Measurements from ENCODE around the gene SPDYA.
A peak's percentile ranks its signal among the peaks of the same experiment; 100 is the strongest.

SPDYA gene

DNA sequence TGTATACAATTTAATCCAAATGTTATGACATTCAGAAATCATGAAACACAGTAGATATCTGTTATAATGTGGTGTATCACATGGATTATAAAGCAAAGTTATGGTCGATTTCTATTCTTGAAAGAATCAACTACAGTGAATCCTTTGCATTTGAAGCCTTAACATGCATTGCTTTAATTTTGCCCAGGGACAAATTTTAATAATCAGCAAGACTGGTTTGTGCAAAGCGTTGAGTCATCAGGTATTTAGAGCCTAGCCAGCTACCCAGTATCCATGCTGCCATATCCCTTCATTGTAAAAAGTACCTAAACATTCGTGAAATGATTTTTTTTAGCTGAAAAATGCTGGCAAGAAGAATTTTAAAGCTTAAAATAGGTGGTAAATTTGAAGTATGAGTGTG is 8.9 kb upstream of the SPDYA start:
- Mint-ChIP-seq H3K27me3 (no peaks in the 10 kb centered on the region), H3K4me3 (no peak overlapping the region), H3K36me3 (ENCODE audit: low read depth) (peaks cover 50% of the 10 kb centered on the region), H3K9me3 (no peaks in the 10 kb centered on the region), H3K27ac (no peak overlapping the region), H3K4me1 (peaks cover 5% of the 10 kb centered on the region)
- no peak for ATAC-seq
- DNase-seq = no peak

GRCh38 chr2:28802975-28803429 is 7.6 kb upstream of the SPDYA start:
- no peak for ATAC-seq
- Mint-ChIP-seq H3K9me3 (no peaks in the 10 kb centered on the region), H3K27ac (no peak overlapping the region), H3K4me3 (no peak overlapping the region), H3K27me3 (no peaks in the 10 kb centered on the region), H3K4me1 (no peaks in the 10 kb centered on the region), H3K36me3 (ENCODE audit: low read depth) (peaks cover 40% of the 10 kb centered on the region)
- DNase-seq = no peak

DNA sequence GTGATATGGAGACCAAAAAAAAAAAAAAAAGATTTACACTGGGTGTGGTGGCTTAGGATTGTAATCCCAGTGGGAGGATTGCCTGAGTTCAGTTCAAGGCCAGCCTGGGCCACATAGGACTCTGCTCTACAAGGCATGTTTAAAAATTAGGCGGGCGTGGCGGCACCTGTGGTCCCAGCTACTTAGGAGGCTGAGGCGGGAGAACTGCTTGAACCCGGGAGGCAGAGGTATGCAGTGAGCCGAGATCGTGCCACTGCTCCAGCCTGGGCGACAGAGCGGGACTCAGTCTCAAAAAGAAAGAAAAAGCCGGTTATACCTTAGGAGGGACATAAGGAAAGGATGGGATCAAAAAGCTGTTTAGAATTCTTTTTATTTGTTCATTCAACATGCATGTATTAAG is 707 bp upstream of the SPDYA start:
- Mint-ChIP-seq H3K9me3 (no peaks in the 10 kb centered on the region), H3K36me3 (ENCODE audit: low read depth) (peaks cover 8% of the 10 kb centered on the region), H3K4me3 (peak overlapping the region; percentile 69), H3K27ac (no peak overlapping the region), H3K27me3 (peaks cover 6% of the 10 kb centered on the region), H3K4me1 (peaks cover 12% of the 10 kb centered on the region)
- ATAC-seq (no peak), DNase-seq (no peak)

- H3K9me3 Mint-ChIP-seq = no peaks in the 10 kb centered on the region
- H3K36me3 Mint-ChIP-seq (ENCODE audit: low read depth) = no peaks in the 10 kb centered on the region
- ATAC-seq = peak; percentile 20
- no peak overlapping the region for H3K4me3 Mint-ChIP-seq
- peaks cover 1% of the 10 kb centered on the region for H3K27me3 Mint-ChIP-seq
- no peak for DNase-seq
- H3K27ac Mint-ChIP-seq = no peak overlapping the region
- H3K4me1 Mint-ChIP-seq = peaks cover 5% of the 10 kb centered on the region
Measured at GRCh38 chr2:28818053-28818452, 7.4 kb downstream of the SPDYA start.

DNA sequence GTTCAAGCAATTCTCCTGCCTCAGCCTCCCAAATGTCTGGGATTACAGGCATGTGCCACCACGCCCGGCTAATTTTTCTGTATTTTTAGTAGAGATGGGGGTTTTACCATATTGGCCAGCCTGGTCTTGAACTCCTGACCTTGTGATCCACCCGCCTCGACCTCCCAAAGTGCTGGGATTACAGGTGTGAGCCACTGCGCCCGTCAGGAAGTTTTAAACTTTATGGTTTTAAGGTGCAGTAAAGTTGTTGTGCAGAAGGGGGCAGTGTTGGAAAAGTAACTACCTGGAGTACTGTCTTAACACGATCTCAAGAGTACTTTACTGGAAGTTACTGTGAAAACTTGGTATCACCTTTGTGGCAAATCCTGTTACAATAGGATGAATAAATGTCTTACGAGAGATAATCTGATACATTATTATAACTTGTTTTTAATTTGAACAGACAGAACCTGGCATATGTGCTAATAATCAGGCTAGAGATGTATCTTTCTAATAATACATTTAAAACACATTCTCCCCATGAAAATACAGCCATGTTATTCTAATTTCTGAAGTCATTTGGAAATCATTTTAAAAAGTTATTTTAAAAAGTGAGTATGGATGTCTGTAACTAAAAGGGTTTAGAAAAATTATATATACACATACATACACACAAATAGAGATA is 10.8 kb downstream of the SPDYA start:
- DNase-seq = peak; percentile 68
- Mint-ChIP-seq H3K36me3 (ENCODE audit: low read depth) (no peaks in the 10 kb centered on the region), H3K9me3 (no peaks in the 10 kb centered on the region), H3K27ac (no peak overlapping the region), H3K4me3 (no peak overlapping the region), H3K4me1 (peaks cover 5% of the 10 kb centered on the region), H3K27me3 (peaks cover 1% of the 10 kb centered on the region)
- peak; percentile 73 for ATAC-seq

DNA sequence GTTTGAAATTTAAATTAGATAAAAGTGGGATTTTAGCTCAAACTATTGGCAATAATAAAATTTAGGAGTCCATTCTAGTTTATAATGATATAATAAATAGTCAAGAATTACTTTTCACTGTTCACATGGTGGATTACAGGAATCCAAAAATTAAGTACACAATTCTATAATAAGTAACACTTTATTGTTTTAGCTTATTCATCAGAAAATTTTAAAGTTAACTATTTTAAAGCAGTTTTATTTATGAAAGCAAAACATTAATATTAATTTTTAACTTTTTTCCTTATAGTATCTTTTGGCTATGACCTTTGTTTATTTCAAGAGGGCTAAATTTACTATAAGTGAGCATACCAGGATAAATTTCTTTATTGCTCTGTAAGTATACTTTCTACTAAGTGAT is 11.4 kb downstream of the SPDYA start:
- Mint-ChIP-seq H3K4me1 (peaks cover 5% of the 10 kb centered on the region), H3K9me3 (no peaks in the 10 kb centered on the region), H3K27me3 (peaks cover 1% of the 10 kb centered on the region), H3K4me3 (no peak overlapping the region), H3K27ac (no peak overlapping the region), H3K36me3 (ENCODE audit: low read depth) (no peaks in the 10 kb centered on the region)
- ATAC-seq = no peak
- DNase-seq = no peak

DNA sequence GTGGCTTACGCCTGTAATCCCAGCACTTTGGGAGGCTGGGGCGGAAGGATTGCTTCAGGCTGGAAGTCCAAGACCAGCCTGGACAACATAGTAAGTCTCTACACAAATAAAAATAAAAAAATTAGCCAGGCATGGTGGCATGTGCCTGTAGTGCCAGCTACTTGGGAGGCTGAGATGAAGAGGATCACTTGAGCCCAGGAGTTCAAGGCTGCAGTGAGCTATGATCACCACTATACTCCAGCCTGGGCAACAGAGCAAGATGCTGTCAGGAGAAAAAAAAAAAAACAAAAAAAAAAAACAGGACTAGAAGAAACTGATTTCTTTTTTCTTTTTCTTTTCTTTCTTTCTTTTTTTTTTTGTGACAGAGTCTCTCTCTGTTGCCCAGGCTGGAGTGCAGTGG is 13.6 kb downstream of the SPDYA start:
- no peak for DNase-seq
- H3K36me3 Mint-ChIP-seq (ENCODE audit: low read depth) = no peaks in the 10 kb centered on the region
- peaks cover 8% of the 10 kb centered on the region for H3K4me1 Mint-ChIP-seq
- no peak overlapping the region for H3K27ac Mint-ChIP-seq
- peaks cover 1% of the 10 kb centered on the region for H3K27me3 Mint-ChIP-seq
- H3K4me3 Mint-ChIP-seq = no peak overlapping the region
- no peaks in the 10 kb centered on the region for H3K9me3 Mint-ChIP-seq
- ATAC-seq = no peak

GRCh38 chr2:28824870-28825269 is 14.2 kb downstream of the SPDYA start:
- H3K4me1 Mint-ChIP-seq = peaks cover 8% of the 10 kb centered on the region
- DNase-seq = no peak
- no peaks in the 10 kb centered on the region for H3K36me3 Mint-ChIP-seq (ENCODE audit: low read depth)
- no peaks in the 10 kb centered on the region for H3K27me3 Mint-ChIP-seq
- H3K27ac Mint-ChIP-seq = no peak overlapping the region
- H3K4me3 Mint-ChIP-seq = no peak overlapping the region
- ATAC-seq = no peak
- no peaks in the 10 kb centered on the region for H3K9me3 Mint-ChIP-seq

DNA sequence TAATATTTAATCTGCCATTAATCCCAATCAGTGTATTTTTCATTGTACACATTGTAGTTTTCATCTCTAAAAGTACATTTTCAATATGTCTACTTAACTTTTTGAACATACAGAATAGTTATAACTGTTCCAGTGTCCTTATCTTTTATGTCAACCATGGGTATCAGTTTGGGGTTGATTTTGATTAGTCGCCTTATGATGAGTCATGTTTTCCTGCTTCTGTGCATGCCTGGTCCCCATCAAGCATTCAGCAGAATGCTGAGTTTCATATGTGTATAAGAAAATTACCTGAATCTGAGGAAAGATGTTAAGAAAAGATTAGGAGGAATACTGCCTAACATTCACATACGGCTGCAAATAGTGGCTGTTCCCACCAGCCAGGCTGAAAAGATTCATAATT is 17.7 kb downstream of the SPDYA start:
- no peak overlapping the region for H3K27ac Mint-ChIP-seq
- DNase-seq = no peak
- H3K4me1 Mint-ChIP-seq = peaks cover 7% of the 10 kb centered on the region
- ATAC-seq = no peak
- H3K27me3 Mint-ChIP-seq = no peaks in the 10 kb centered on the region
- no peaks in the 10 kb centered on the region for H3K9me3 Mint-ChIP-seq
- H3K4me3 Mint-ChIP-seq = no peak overlapping the region
- no peaks in the 10 kb centered on the region for H3K36me3 Mint-ChIP-seq (ENCODE audit: low read depth)

DNA sequence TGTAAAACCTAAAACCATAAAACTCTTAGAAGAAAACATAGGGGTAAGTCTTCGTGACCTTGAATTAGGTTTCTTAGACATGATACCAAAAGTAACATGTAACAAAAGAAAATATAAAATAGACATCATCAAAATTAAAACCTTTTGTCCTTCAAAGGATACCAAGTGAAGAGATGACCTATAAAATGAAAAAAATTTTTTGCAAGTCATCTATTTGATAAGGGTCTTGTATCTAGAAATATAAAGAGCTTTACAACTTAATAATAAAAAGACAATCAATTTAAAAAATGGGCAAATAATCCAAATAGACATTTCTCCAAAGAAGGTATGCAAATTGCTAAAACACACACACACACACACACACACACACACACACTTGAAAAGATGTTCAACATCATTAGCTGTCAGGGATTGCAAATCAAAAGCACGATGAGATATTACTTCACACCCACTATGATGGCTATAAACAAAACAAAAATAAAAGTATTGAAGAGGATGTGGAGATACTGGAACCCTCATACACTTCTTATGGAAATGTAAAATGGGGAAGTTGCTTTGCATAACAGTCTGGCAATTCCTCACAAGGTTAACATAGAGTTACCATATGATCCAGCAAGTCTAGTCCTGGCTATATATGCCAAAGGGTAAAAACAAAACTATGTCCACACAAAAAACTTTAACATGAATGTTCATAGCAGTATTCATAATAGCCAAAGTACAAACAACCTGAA is 23.3 kb downstream of the SPDYA start:
- H3K9me3 Mint-ChIP-seq = no peaks in the 10 kb centered on the region
- H3K27me3 Mint-ChIP-seq = no peaks in the 10 kb centered on the region
- H3K27ac Mint-ChIP-seq = no peak overlapping the region
- no peak overlapping the region for H3K4me3 Mint-ChIP-seq
- no peaks in the 10 kb centered on the region for H3K4me1 Mint-ChIP-seq
- ATAC-seq = no peak
- H3K36me3 Mint-ChIP-seq (ENCODE audit: low read depth) = no peaks in the 10 kb centered on the region
- no peak for DNase-seq

DNA sequence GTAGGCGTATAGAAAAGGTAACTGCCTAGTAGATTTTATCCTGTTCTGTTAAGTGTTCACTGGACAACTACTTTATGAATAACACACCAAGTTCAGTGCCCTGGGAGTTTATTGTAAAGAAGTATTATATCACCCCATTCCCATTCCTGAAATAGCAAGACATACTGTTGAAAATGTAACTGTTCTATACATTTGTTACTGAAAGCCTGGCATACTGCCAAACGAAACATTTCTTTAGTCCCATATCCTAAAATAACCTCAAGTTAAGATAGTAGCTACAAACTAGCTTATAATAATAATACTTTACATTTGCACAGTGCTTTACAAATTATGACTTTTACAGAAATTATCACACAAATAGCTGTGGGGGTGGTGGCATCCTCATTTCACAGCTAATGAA is 25.1 kb downstream of the SPDYA start:
- Mint-ChIP-seq H3K4me1 (no peaks in the 10 kb centered on the region), H3K4me3 (no peak overlapping the region), H3K27me3 (no peaks in the 10 kb centered on the region), H3K9me3 (no peaks in the 10 kb centered on the region), H3K36me3 (ENCODE audit: low read depth) (no peaks in the 10 kb centered on the region), H3K27ac (no peak overlapping the region)
- ATAC-seq (no peak), DNase-seq (no peak)

- Mint-ChIP-seq H3K27me3 (no peaks in the 10 kb centered on the region), H3K4me1 (no peaks in the 10 kb centered on the region), H3K36me3 (ENCODE audit: low read depth) (no peaks in the 10 kb centered on the region), H3K4me3 (no peak overlapping the region), H3K27ac (no peak overlapping the region), H3K9me3 (no peaks in the 10 kb centered on the region)
- ATAC-seq = no peak
- DNase-seq = no peak
Measured at GRCh38 chr2:28838971-28839370, 28.3 kb downstream of the SPDYA start.

GRCh38 chr2:28842042-28842441 is 31.4 kb downstream of the SPDYA start:
- no peak overlapping the region for H3K4me3 Mint-ChIP-seq
- DNase-seq (no peak), ATAC-seq (no peak)

GRCh38 chr2:28855193-28855592 is 44.6 kb downstream of the SPDYA start:
- Mint-ChIP-seq H3K4me1 (no peaks in the 10 kb centered on the region), H3K4me3 (no peak overlapping the region), H3K27me3 (no peaks in the 10 kb centered on the region), H3K27ac (no peak overlapping the region), H3K9me3 (no peaks in the 10 kb centered on the region), H3K36me3 (ENCODE audit: low read depth) (peaks cover 18% of the 10 kb centered on the region)
- ATAC-seq = no peak
- DNase-seq = no peak

More at GRCh38 chr2:28842042-28842441, 31.4 kb downstream of the SPDYA start:
- H3K27me3 Mint-ChIP-seq = no peaks in the 10 kb centered on the region
- H3K9me3 Mint-ChIP-seq = no peaks in the 10 kb centered on the region
- H3K27ac Mint-ChIP-seq = no peak overlapping the region
- no peaks in the 10 kb centered on the region for H3K36me3 Mint-ChIP-seq (ENCODE audit: low read depth)
- no peaks in the 10 kb centered on the region for H3K4me1 Mint-ChIP-seq

GRCh38 chr2:28855977-28856376 is 45.3 kb downstream of the SPDYA start:
- ATAC-seq (no peak), DNase-seq (no peak)
- H3K36me3 Mint-ChIP-seq (ENCODE audit: low read depth) = peaks cover 24% of the 10 kb centered on the region
- no peaks in the 10 kb centered on the region for H3K27me3 Mint-ChIP-seq
- H3K4me1 Mint-ChIP-seq = no peaks in the 10 kb centered on the region
- no peak overlapping the region for H3K4me3 Mint-ChIP-seq
- no peak overlapping the region for H3K27ac Mint-ChIP-seq
- H3K9me3 Mint-ChIP-seq = no peaks in the 10 kb centered on the region

All from activated naive CD8-positive, alpha-beta T cell treated with anti-CD3 and anti-CD28 coated beads, Interleukin-2, amount 50 U/mL, for 24 hours (primary cell).